NCI-H187 (cell line): ENCODE measurements around the gene KLHL15.

ENCODE experiments used
- DNase-seq, 2 experiments: peaks; one replicate each; lab custom pipeline; 2025; lab: John Stamatoyannopoulos, UW

KLHL15 gene

DNA sequence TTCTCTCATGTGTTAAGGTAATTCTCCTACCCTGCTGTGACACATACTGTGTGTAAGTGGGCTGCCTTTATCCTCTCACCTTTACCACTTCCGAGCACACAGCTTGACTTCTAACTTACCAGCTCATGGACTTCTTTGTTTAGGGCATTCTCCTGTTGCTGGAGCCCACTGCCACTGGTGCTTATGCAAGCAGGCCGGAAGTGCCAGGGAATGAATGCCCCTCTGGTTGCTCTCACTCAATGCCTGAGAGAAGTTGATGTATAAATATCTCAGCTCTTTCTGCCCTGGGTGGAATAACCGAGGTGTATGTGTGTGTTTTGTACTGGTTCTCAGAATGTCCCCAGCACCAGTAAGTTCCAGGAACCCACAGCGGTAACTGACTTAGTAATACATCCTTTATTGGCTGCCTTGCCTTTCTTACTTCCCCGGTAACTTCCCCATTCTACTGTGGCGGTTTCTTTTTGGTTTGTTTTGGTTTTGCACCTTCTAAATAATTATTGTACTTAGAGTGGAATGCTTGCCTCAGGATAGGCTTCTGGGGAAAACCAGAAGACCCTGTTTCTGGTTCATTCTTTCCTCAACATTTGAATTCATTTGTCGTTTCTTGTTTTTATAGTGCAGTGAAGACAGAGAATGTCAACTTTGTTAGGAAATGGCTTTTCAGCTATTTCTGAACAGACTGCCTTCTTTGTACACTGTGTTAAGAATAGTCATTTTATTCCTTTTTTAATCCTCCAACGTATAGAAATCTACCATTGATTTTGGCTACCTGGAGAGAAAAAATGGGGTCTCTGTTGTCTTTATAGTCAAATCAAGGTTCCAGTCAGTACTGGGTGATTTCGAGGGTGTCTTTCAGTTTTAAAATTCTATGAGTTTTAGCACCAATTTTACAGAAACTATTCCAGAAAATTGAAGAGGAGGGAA, 73.7 kb downstream of the KLHL15 start:
- no peak for DNase-seq

DNA sequence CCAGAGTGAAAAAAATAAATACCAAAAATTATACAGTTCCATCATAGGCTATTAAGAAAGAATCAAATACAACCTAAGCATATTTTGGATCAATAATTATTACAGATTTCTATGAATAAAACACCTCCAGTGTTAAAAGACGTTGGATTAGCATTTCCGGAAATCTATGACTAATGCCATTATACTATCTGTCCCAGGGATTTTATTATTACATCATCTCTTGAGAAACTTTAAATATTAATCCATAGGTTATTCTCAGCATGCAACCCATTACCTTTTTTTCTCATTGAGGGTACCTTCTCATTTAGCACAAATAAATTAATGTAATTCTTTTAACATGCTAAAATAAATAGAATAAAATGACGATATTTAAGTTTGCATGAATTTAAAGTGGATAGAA, 74.6 kb downstream of the KLHL15 start:
- no peak for DNase-seq

DNA sequence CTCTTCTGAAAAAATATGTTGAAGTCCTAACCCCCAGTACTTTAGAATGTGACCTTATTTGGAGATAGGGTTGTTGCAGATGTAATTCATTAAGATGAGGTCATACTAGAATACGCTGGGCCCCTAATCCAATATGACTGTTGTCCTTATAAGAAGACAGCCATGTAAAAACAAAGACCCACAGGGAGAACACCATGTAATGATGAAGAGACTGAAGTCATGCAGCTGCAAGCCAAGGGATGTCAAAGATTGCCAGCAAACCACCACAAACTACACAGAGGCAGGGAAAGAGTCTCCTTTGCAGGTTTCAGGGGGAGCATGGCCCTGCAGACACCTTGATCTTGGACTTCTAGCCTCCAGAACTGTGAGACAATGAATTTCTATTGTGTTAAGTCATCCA, 81.8 kb downstream of the KLHL15 start:
- no peak for DNase-seq

DNA sequence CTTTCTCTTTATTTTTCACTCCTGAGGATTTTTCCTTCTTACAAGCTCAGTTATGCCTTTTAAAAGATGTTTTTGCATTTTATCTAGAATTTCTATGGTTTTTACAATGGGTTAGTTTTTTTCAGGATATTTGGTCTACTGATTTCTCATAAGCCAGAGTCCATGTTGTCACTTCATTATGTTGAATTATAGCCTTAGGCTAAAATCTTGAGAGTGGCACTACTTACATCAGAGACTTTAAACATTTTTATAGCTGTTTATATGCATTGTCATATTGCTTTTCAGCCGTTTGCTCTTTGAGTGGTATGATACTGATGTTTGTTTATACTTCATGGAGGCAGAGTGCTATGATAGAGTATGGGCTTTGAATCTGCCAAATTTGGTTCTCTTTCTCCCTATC, 82.8 kb downstream of the KLHL15 start:
- DNase-seq, result no peak

DNA sequence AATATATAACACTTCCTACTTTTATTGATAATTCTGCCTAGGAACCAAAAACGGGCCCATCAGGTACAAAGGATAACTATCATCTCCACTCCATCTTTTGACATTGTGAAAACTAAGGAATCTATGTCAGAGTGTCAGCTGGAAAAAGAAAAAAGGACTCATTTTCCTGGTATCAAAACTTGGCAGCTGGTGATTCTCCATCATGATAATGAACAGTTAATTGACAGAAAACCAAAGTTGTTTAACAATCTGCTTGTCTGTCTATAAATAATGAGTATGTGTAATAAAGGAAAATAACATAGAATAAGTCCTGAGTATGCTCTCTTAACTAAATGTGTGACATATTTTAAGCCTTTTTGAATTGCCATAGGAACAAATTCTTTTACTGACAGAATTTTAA, 87.8 kb downstream of the KLHL15 start:
- DNase-seq, result no peak

DNA sequence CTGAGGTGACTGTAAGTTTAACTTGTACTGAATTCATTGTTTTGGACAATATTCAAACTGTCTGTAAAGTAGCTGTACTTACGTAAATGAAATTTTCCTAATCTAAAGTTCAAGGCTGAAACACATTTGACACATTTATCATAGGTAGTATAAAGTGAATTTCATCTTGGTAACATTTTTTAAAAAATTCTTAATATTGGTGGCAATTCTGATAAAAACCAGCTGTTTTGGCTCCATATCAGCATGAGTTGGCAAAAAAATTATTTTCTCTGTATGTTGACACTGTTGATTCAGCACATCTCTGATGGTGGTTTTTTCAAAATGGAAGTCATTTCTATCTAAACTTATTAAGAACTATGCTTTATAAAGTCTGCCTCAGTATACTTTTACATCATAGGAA, 88.3 kb downstream of the KLHL15 start:
- DNase-seq, result no peak

DNA sequence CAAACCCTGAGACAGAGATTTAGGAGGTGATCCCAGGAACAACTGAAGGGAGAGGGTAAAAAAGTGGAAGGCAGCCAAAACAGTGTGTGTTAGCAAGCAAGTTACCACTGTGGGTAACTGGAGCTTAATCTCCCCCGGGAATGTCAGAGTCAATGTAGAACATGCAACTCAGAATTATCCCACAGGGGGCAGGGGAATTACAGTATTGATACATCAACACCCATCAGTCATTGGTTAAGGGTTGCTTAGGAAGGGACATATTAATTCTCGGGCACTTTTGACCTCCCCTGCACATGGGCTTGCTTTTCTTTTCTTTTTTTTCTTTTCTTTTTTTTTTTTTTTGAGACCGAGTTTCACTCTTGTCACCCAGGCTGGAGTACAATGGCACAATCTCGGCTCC, 89.9 kb downstream of the KLHL15 start:
- DNase-seq, result no peak

DNA sequence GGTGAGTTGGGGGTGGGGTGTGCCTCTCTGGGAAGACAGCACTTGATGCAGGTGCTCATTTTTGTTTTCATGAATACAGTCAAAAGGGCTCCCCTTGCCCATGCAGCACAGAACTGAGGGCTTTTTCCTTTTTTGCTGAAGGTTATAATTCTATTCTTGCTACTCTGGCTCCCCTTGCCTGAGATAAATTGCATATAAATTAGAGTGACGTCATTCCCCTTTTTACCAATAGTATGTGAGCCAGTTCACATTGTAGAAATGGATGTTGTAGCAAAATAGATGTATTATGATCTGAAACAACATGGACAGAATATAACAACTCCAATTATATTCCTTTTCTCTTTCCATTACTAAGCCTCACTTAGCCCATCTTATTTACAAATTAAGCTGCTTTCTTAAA, 90.8 kb downstream of the KLHL15 start:
- DNase-seq, result no peak

DNA sequence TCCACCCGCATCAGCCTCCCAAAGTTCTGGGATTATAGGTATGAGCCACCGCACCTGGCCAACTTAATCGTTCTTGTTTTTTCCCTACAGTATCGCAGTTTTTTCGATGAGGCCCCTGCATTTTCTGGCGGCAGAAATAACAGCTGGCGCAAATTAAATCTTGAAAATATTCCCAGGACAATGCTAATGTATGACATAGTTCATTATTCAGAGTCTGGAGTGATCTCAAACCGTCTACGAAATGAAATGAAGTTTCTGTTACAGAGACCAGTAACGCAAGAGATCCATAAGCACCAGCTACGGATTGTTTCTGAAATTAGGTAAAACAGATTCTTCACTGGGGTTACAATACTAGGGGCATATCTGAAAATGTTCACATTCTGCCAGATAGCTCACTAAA, 91.9 kb downstream of the KLHL15 start:
- DNase-seq, result no peak
